ENCODE measurements around the gene MAGOH.

The MAGOH gene

GRCh38 chr1:53276902-53277281 is 38.6 kb upstream of the MAGOH start:
- TF ChIP-seq, protein P1, sequence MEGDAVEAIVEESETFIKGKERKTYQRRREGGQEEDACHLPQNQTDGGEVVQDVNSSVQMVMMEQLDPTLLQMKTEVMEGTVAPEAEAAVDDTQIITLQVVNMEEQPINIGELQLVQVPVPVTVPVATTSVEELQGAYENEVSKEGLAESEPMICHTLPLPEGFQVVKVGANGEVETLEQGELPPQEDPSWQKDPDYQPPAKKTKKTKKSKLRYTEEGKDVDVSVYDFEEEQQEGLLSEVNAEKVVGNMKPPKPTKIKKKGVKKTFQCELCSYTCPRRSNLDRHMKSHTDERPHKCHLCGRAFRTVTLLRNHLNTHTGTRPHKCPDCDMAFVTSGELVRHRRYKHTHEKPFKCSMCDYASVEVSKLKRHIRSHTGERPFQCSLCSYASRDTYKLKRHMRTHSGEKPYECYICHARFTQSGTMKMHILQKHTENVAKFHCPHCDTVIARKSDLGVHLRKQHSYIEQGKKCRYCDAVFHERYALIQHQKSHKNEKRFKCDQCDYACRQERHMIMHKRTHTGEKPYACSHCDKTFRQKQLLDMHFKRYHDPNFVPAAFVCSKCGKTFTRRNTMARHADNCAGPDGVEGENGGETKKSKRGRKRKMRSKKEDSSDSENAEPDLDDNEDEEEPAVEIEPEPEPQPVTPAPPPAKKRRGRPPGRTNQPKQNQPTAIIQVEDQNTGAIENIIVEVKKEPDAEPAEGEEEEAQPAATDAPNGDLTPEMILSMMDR (IDR thresholded peaks at IDR 0.05; ENCODE audit: low read depth, low read length), result no peak
- no peak for TF ChIP-seq MYC (IDR thresholded peaks at IDR 0.05; ENCODE audit: low read depth, low read length)
- TF ChIP-seq, protein P2, sequence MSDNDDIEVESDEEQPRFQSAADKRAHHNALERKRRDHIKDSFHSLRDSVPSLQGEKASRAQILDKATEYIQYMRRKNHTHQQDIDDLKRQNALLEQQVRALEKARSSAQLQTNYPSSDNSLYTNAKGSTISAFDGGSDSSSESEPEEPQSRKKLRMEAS (IDR thresholded peaks at IDR 0.05; ENCODE audit: low read depth, low read length), result no peak
- TF ChIP-seq POLR2A (IDR thresholded peaks at IDR 0.05; ENCODE audit: extremely low read depth, insufficient read length), result no peak
- no peak for DNase-seq (ENCODE audit: low read depth)

DNA sequence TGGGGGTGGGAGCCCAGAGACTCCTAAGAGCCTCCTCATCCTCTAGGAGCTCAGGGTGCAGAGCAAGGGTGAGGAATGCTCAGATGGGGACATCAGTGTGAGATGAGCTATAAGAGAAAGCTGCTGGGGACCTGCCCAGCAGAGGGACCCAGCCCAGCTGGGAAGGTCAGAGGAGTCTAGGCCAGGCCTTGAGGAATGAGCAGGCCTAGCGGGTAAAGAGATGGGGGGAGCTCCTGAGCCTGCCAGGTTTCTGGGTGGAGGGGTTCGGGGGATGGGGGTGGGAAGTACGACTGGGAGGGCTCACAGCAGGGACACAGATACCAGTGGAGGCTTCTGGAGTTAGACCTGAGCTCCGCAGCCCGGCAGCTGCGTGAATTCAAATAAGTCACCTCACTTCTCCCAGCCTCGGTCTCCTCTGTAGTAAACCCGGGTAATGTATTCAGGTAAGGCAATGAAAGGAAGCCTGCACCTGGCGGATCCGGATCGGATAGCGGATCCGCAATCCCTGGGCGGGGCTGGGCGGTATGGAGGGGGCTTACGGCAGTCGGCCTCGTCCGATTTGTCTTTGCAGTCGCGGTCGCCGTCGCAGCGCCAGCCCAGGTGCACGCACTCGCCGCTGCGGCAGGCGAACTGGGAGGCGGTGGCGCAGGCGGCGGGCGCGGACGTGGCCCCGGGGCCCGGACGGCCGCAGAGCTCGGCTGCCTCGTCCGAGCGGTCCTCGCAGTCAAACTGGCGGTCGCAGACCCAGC is 38.0 kb upstream of the MAGOH start:
- TF ChIP-seq, protein P2 (IDR thresholded peaks at IDR 0.05; ENCODE audit: low read depth, low read length), result no peak
- TF ChIP-seq POLR2A (IDR thresholded peaks at IDR 0.05; ENCODE audit: extremely low read depth, insufficient read length) (no peak), MYC (IDR thresholded peaks at IDR 0.05; ENCODE audit: low read depth, low read length) (no peak)
- TF ChIP-seq, protein P1 (IDR thresholded peaks at IDR 0.05; ENCODE audit: low read depth, low read length), result no peak
- H3K4me3 ChIP-seq (ENCODE audit: low read depth, low read length), result no peak overlapping the region

More at GRCh38 chr1:53276902-53277281, 38.6 kb upstream of the MAGOH start:
- H3K4me3 ChIP-seq (ENCODE audit: low read depth, low read length), result no peak overlapping the region

DNA sequence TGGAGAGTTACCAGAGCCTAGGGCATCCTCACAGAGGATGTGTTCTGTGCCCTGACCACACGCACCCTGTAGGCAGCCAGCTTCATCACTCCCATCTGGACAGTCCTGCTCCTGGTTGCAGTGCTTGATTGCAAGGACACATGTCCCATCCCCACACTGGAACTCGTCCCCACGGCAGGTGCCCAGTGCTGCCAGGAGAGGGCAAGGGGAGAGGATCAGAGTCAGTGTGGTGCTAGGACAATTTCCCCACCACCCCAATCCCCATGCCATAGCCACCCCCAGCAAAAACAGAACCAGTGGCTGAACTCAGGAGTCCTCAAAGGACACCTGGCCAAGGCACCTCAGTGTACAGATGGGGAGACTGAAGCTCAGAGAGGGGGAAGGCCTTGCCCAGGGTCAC is 37.2 kb upstream of the MAGOH start:
- no peak for DNase-seq (ENCODE audit: low read depth)
- TF ChIP-seq, protein P1 (IDR thresholded peaks at IDR 0.05; ENCODE audit: low read depth, low read length), result no peak
- TF ChIP-seq MYC (IDR thresholded peaks at IDR 0.05; ENCODE audit: low read depth, low read length) (no peak), POLR2A (IDR thresholded peaks at IDR 0.05; ENCODE audit: extremely low read depth, insufficient read length) (no peak)
- TF ChIP-seq, protein P2 (IDR thresholded peaks at IDR 0.05; ENCODE audit: low read depth, low read length), result no peak
- no peak overlapping the region for H3K4me3 ChIP-seq (ENCODE audit: low read depth, low read length)

More for the DNA sequence above, 38.0 kb upstream of the MAGOH start:
- no peak for DNase-seq (ENCODE audit: low read depth)

DNA sequence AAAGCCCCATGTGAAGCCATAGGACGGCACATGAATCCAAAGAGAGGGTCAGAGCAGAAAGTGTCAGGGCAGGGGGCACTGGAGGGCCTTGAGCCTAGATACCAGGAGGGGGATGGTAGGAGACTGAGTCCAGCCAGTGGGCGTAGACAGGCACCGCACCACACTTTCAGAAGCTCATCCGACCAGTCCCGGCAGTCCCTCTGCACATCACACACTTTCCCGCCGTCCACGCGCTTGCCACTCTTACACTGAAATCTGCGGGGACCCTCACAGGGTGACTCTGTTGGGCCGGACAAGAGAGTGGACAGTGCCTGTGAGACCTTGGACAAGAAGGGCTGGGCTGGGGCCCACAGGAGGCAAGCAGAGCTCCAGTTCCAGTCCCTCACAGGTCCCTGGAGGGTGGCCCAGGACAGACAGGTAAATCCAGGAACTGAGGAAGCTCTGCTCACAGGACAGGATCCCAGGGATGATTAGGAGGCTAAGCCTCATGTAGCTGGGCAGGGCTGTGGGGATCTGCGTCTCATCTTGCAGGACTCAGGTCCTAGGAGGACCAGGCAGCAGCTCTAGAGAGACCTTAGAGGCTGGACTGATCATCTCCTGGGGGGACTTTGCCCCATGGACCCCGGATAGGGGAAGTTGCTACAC is 36.3 kb upstream of the MAGOH start:
- DNase-seq (ENCODE audit: low read depth), result no peak
- H3K4me3 ChIP-seq (ENCODE audit: low read depth, low read length), result no peak overlapping the region
- TF ChIP-seq, protein P1 (IDR thresholded peaks at IDR 0.05; ENCODE audit: low read depth, low read length), result no peak
- TF ChIP-seq, protein P2 (IDR thresholded peaks at IDR 0.05; ENCODE audit: low read depth, low read length), result no peak
- TF ChIP-seq POLR2A (IDR thresholded peaks at IDR 0.05; ENCODE audit: extremely low read depth, insufficient read length), result no peak
- no peak for TF ChIP-seq MYC (IDR thresholded peaks at IDR 0.05; ENCODE audit: low read depth, low read length)

DNA sequence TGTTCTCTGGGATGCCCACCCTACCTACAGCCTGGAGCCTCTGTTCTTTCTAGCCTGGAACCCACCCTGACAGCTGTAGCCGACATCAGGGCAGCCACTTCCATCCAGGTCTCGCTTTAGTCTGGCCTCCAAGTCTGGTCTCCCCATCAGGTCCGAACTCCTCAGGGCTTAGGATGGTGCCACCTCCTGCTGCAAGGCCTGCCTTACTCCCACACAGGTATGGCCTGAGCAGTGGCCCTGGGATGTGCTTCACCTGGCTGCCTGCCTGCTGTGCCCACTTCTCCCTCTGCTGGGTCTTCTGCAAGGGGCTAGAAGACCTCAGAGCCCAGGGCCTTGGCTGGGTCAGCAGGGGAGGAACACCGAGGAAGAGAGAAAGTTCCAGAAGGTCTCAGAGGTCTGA is 35.7 kb upstream of the MAGOH start:
- TF ChIP-seq, protein P1 (IDR thresholded peaks at IDR 0.05; ENCODE audit: low read depth, low read length), result no peak
- no peak for TF ChIP-seq MYC (IDR thresholded peaks at IDR 0.05; ENCODE audit: low read depth, low read length)
- DNase-seq (ENCODE audit: low read depth), result no peak
- no peak overlapping the region for H3K4me3 ChIP-seq (ENCODE audit: low read depth, low read length)
